Measurements from ENCODE around the gene HSBP1L1. TPM values are rescaled to one million over a fixed set of nuclear protein-coding genes. Genes with fewer than 3 reads are reported as not detected.

Gene HSBP1L1
- 10.7 to 14.2 TPM (median 12.6 TPM) in 5 replicates for total RNA-seq (2022; extraction: Qiagen RNA extraction)

GRCh38 chr18:79964330-79965118, at the start of gene HSBP1L1:
HSBP1L1 (plus strand) TSS chr18:79964643; CDS start chr18:79964736, 93 bp downstream.

GRCh38 chr18:79951545-79952455, 12.6 kb upstream of the HSBP1L1 start, which contains the start of gene SLC66A2:
SLC66A2 (minus strand) TSS chr18:79951653; CDS start chr18:79950926, 727 bp downstream.

GRCh38 chr18:79988451-79989194, 24.2 kb downstream of the HSBP1L1 start, which contains the start of gene TXNL4A:
TXNL4A (minus strand) TSS chr18:79988563; CDS start chr18:79988392, 171 bp downstream.

Other genes with a start within 250 kb of the HSBP1L1 start
- not detected in 5 replicates for gene KCNG2, start 166.7 kb upstream of the HSBP1L1 start, total RNA-seq (2022; extraction: Qiagen RNA extraction)
- gene SLC66A2, start 13.0 kb upstream of the HSBP1L1 start, total RNA-seq (2022; extraction: Qiagen RNA extraction) = 11.9 to 20.6 TPM (median 19.1 TPM) in 5 replicates
- gene TXNL4A, start 23.9 kb downstream of the HSBP1L1 start, total RNA-seq (2022; extraction: Qiagen RNA extraction) = 92.6 to 161 TPM (median 142 TPM) in 5 replicates
- gene RBFA, start 69.8 kb downstream of the HSBP1L1 start, total RNA-seq (2022; extraction: Qiagen RNA extraction) = 27.2 to 31.3 TPM (median 29.6 TPM) in 5 replicates
- 10.8 to 11.6 TPM (median 11.1 TPM) in 5 replicates for gene ADNP2, start 144.6 kb downstream of the HSBP1L1 start, total RNA-seq (2022; extraction: Qiagen RNA extraction)

All from A549 treated with CORT108297 at 1 μM for 4 hours (cell line).